Stimulated activated CD4-positive, alpha-beta T cell treated with anti-CD3 and anti-CD28 coated beads, Interleukin-12 subunit alpha, Interleukin-12 subunit beta, amount 100 ng/mL, for 48 hours (primary cell): ENCODE data around the gene RSPH9.
A peak's percentile ranks its signal among the peaks of the same experiment; 100 is the strongest.
"Not testable (repeated sequence)": the region's sequence is repeated elsewhere in the genome, so short reads cannot be mapped to it uniquely, and the experiment has no call there.

Experiments
- DNase-seq, 3 donors: peaks; one replicate each; pipeline ENCODE4 v3.0.0-alpha.2; 2020; ENCODE audit warnings: low read depth in 2 of 3, low spot score in 1 of 3

Gene RSPH9

GRCh38 chr6:43628393-43629103 lies 16.3 kb upstream of the RSPH9 start:
- DNase-seq = peak in 2 of 3 donors; percentile 32 to 40

- DNase-seq = peak; percentile 88 to 97 (median 95)
Observed at GRCh38 chr6:43629104-43629504, 15.7 kb upstream of the RSPH9 start, which contains the start of gene GTPBP2. Gene GTPBP2 (minus strand): TSS chr6:43629264. CDS start chr6:43629162, 102 bp downstream.

GRCh38 chr6:43629505-43630300 lies 15.1 kb upstream of the RSPH9 start:
- DNase-seq = peak; percentile 86 to 89 (median 89)

- no peak for DNase-seq
Observed at GRCh38 chr6:43630980-43631619, 13.7 kb upstream of the RSPH9 start.

- not testable (repeated sequence) for DNase-seq
Observed at GRCh38 chr6:43633002-43633401, 11.8 kb upstream of the RSPH9 start.

GRCh38 chr6:43634702-43635303 lies 10.0 kb upstream of the RSPH9 start:
- no peak for DNase-seq

GRCh38 chr6:43635387-43636307 lies 9.2 kb upstream of the RSPH9 start, which contains the start of gene MAD2L1BP:
Gene MAD2L1BP (plus strand): TSS chr6:43635840. CDS start chr6:43635876, 36 bp downstream.
- DNase-seq = peak; percentile 75 to 85 (median 84)

GRCh38 chr6:43636308-43636659 lies 8.6 kb upstream of the RSPH9 start:
- DNase-seq = no peak

GRCh38 chr6:43639984-43640800 lies 4.6 kb upstream of the RSPH9 start:
- DNase-seq = no peak

- no peak for DNase-seq
Observed at GRCh38 chr6:43645613-43645964, 753 bp downstream of the RSPH9 start.

- DNase-seq = no peak
Observed at GRCh38 chr6:43647613-43648012, 2.8 kb downstream of the RSPH9 start.

GRCh38 chr6:43648248-43648647 lies 3.4 kb downstream of the RSPH9 start:
- DNase-seq = no peak

- DNase-seq = not testable (repeated sequence)
Observed at GRCh38 chr6:43652822-43653221, 8.0 kb downstream of the RSPH9 start.

- DNase-seq = no peak
Observed at GRCh38 chr6:43657221-43657802, 12.5 kb downstream of the RSPH9 start.

- DNase-seq = no peak
Observed at GRCh38 chr6:43658161-43658560, 13.3 kb downstream of the RSPH9 start.

- DNase-seq = not testable (repeated sequence)
Observed at GRCh38 chr6:43662948-43663347, 18.1 kb downstream of the RSPH9 start.

- no peak for DNase-seq
Observed at GRCh38 chr6:43665376-43665775, 20.5 kb downstream of the RSPH9 start.

- no peak for DNase-seq
Observed at GRCh38 chr6:43666196-43666920, 21.5 kb downstream of the RSPH9 start.
